ENCODE data around the gene TTLL4. TPM values are rescaled to one million over a fixed set of nuclear protein-coding genes. Genes with fewer than 3 reads are reported as not detected.

The TTLL4 gene
- total RNA-seq, 4 donors from 2014 or later = 9.5 to 24.3 (median 15.0) TPM

DNA sequence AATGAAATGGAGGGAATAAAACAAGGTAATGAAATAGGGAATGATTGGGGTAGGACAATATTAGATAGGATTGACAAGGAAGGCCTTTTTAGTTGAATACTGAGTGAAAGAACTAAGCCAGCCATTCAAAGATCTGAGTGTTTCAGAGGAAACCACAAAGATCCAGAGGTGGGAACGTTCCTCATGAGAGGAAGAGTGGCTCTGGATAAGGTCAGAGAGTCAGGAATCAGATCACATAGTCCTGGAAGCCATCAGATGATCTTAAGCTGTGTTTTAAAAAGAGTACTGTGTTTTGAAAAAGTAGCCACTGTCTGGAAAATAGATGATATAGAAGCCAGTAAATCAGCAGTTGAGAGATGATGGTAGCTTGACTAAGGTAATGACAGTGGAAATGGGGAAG is 11.8 kb downstream of the TTLL4 start:
- no peak for ATAC-seq (ENCODE audit: low FRiP score)
- TF ChIP-seq, protein P1, sequence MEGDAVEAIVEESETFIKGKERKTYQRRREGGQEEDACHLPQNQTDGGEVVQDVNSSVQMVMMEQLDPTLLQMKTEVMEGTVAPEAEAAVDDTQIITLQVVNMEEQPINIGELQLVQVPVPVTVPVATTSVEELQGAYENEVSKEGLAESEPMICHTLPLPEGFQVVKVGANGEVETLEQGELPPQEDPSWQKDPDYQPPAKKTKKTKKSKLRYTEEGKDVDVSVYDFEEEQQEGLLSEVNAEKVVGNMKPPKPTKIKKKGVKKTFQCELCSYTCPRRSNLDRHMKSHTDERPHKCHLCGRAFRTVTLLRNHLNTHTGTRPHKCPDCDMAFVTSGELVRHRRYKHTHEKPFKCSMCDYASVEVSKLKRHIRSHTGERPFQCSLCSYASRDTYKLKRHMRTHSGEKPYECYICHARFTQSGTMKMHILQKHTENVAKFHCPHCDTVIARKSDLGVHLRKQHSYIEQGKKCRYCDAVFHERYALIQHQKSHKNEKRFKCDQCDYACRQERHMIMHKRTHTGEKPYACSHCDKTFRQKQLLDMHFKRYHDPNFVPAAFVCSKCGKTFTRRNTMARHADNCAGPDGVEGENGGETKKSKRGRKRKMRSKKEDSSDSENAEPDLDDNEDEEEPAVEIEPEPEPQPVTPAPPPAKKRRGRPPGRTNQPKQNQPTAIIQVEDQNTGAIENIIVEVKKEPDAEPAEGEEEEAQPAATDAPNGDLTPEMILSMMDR (IDR thresholded peaks at IDR 0.05) = no peak
- DNase-seq (ENCODE audit: low spot score) = no peak

DNA sequence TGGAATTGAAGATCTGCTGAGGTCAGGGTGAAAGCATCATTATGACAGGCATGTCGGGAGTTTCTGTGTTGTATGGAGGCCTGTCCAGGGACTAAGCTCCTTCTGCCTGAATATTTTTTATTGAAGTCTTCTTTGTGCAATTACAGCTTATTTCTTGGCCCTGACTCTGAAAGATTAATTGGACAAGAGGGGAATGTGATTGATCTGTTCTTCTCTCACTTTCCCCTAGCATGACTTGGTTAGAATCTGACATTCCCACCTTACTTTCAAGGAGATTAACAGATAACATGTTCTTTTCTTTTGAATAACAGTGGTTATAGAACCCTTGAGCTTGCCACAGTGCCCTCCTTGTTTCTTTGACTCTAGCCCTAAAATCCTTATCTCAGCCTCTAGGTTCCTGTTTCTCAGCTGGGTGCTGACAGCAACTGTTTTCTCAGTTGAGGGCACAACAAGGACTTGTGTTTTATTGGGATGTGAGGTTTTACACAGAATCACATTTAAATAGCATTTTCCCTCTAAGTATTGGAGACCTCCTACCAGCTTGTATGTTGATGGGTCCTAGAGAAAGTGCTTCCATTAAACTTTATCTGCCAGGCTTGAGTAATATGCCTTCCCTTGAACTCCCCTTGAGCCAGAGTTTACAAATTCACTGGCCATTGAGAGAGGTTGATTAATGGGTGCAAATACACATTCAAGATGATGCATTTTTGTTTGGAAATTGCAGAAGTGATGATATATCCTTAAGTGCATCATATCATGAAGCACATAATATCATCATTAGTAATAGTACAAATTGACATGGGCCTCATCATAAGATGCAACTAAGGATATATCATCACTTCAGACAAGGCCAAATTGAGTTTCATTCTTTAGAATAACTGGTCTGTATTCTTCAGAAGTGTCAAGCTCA is 12.5 kb downstream of the TTLL4 start:
- TF ChIP-seq, protein P1 (IDR thresholded peaks at IDR 0.05) = no peak
- ATAC-seq (ENCODE audit: low FRiP score) (peak; percentile 44), DNase-seq (ENCODE audit: low spot score) (no peak)

DNA sequence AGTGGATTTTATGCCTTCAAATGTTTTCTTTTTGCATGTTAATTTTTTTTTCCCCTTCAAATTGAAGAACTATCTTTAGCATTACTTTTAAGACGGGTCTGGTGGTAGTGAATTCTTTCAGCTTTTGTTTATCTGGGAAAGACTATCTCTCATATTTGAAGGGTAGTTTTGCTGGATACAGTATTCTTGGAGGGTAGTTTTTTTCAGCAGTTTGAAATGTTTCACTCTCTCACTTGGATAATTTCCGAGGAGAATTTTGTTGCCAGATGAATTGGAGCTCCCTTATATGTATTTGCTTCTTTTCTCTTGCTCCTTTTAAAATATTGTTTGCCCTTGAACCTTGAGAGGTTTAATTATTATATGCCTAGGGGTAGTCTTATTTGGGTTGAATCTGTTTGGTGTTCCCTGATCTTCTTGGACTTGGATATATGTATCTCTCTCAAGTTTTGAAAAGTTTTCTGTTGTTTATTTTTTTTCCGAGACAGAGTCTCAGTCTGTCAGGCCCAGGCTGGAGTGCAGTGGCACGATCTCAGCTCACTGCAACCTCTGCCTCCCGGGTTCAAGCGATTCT is 15.5 kb downstream of the TTLL4 start:
- ATAC-seq (ENCODE audit: low FRiP score) (no peak), DNase-seq (ENCODE audit: low spot score) (no peak)
- TF ChIP-seq, protein P1 (IDR thresholded peaks at IDR 0.05) = no peak

DNA sequence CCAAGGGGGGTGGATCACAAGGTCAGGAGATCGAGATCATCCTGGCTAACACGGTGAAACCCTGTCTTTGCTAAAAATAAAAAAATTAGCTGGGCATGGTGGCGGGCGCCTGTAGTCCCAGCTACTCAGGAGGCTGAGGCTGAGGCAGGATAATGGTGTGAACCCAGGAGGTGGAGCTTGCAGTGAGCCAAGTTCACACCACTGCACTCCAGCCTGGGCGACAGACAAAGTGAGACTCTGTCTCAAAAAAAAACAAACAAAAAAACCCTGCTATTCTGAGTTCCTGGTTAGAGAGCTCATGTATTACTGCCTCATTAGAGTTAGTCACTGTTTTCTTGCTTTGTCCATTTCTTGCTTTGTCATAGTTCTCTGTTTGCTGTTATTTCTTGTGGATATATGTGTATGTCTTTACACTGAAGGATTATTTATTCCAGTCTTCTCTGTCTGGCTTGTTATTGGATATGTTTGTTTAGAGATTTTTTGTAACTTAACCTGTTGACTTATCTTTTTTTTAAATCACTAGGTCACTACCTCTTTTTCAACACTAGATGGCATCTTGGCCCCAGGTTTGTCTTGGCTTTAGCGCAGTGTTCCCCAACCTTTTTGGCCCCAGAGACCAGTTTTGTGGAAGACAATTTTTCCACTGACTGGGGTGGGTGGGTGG is 17.0 kb downstream of the TTLL4 start:
- ATAC-seq (ENCODE audit: low FRiP score) (no peak), DNase-seq (ENCODE audit: low spot score) (no peak)
- TF ChIP-seq, protein P1 (IDR thresholded peaks at IDR 0.05) = no peak

DNA sequence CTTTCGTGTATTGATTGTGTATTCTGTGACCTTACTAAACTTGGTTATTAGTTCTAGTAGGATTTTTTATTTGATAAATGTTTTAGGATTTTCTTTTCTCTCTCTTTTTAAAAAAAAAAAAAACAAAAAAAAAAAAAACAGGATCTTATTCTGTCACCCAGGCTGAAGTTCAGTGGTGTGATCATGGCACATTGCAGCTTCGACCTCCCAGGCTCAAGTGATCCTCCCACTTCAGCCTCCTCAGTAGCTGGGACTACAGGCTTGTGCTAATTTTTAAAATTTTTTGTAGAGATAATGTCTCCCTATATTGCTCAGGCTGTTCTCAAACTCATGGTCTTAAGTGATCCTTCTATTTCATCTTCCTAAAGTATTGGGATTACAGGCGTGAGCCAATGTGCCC is 19.0 kb downstream of the TTLL4 start:
- TF ChIP-seq, protein P1 (IDR thresholded peaks at IDR 0.05) = no peak
- DNase-seq (ENCODE audit: low spot score) (no peak), ATAC-seq (ENCODE audit: low FRiP score) (no peak)

DNA sequence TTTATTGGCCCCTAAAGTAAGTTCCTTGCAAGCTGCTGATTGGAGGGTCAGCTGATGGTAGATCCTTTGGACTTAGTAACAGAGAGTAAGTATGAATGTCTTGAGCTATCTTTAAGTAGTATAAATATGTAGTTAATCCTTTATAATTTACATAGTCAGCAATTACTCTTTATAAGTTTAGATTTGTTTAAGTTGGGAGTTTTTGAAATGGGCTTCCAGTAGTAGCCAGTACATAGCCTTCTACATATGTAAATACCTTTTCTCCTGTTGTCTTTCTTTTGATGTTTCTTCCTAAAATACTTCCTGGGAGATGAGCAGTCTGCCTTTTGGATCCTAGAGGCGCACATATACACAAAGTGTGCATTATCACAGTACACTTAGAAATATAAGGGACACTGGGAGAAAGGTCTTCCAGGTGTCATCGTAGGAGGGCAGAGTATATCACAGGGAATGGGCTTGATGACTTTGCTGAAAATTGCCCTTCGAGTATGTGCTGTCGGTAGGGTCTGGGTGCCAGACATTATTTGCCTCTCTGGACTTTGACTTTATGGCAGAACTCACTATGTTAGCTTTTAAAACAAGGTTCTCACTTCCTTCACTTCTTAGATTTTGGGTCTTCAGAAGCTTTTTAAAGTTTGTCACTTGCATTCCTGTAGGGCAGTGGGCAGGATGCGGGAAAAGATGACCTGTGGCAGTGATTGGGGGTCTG is 21.6 kb downstream of the TTLL4 start:
- ATAC-seq (ENCODE audit: low FRiP score) (no peak), DNase-seq (ENCODE audit: low spot score) (no peak)
- TF ChIP-seq, protein P1 (IDR thresholded peaks at IDR 0.05) = no peak

Measured in omental fat pad (tissue), 4 donors.